Endothelial cell of umbilical vein (primary cell): ENCODE data around the gene LDHD. TPM values are rescaled to one million over a fixed set of nuclear protein-coding genes. Genes with fewer than 3 reads are reported as not detected.

Experiments used
- BruUV-seq: library from RNA; stranded (reverse); fragments of 400-500 nt; replicated peaks from 2 replicates; lab custom pipeline; 2021; lab: Mats Ljungman, UMichigan
- CTCF ChIA-PET: fragments of 300-600, 350-600 bp; sonication (Branson Sonifier 250); formaldehyde crosslinking; loops from one replicate; lab custom pipeline; 2021; ENCODE audit warnings: antibody characterized with exemption, inconsistent platforms; lab: Charles Lee
- POLR2A ChIA-PET: fragments of 300-600, 350-600 bp; sonication (Branson Sonifier 250); formaldehyde crosslinking; loops from one replicate; lab custom pipeline; 2021; ENCODE audit warnings: antibody characterized with exemption, inconsistent platforms; lab: Charles Lee
- DNase-seq: peaks from one replicate; pipeline ENCODE4 v3.0.0-alpha.2; 2011; ENCODE audit warnings: low read depth, low spot score
- FAIRE-seq: peaks from 2 replicates; lab custom pipeline; 2011; peaks lifted over from hg19 to GRCh38; lab: Jason Lieb, UNC
- H2AFZ ChIP-seq: 2 replicates; pipeline ENCODE4 v1.6.0; 2012; ENCODE audit warnings: low read depth, low read length, control low read depth, inconsistent platforms
- H3K27ac ChIP-seq: 2 replicates; pipeline ENCODE4 v1.5.1; 2011; ENCODE audit warnings: low read depth, mild to moderate bottlenecking, control low read depth, low read length, moderate library complexity; ENCODE audit not compliant: insufficient read depth
- H3K27me3 ChIP-seq, 2 experiments: 2 replicates each; pipeline versions ENCODE4 v1.6.0 to v1.6.1; 2011; ENCODE audit warnings: low read length in 2 of 2, mixed read lengths in 1 of 2; ENCODE audit not compliant: control insufficient read depth in 2 of 2, insufficient read depth in 2 of 2
- H3K36me3 ChIP-seq, 2 experiments: 2 replicates in 1 of 2; 3 replicates in 1 of 2; pipeline ENCODE4 v1.5.1; 2011; ENCODE audit warnings: low read length in 2 of 2, mild to moderate bottlenecking in 1 of 2, moderate library complexity in 1 of 2; ENCODE audit not compliant: control insufficient read depth in 2 of 2, insufficient read depth in 2 of 2; ENCODE audit errors: extremely low read depth in 1 of 2
- H3K4me1 ChIP-seq: 3 replicates; pipeline ENCODE4 v1.5.1; 2011; ENCODE audit warnings: mild to moderate bottlenecking, low read length; ENCODE audit not compliant: control insufficient read depth, insufficient read depth; ENCODE audit errors: extremely low read depth
- H3K4me2 ChIP-seq: 2 replicates; pipeline ENCODE4 v1.6.1; 2011; ENCODE audit warnings: low read length, control low read depth, mixed read lengths; ENCODE audit not compliant: insufficient read depth
- H3K4me3 ChIP-seq, 3 experiments: fragments of 200-600 bp in 1 of 3; sonication (generic), shearing (Covaris generic) in 1 of 3; replicated peaks in 1 of 3; 2 replicates each; pipeline ENCODE4 v1.5.1; 2011 to 2016; ENCODE audit warnings: control low read depth in 3 of 3, low read length in 3 of 3, mild to moderate bottlenecking in 2 of 3, inconsistent platforms in 1 of 3, low read depth in 1 of 3, moderate library complexity in 1 of 3; ENCODE audit not compliant: insufficient read depth in 1 of 3
- H3K79me2 ChIP-seq: 2 replicates; pipeline ENCODE4 v1.6.0; 2012; ENCODE audit warnings: low read length, inconsistent platforms; ENCODE audit not compliant: control insufficient read depth, insufficient read depth
- H3K9ac ChIP-seq: replicated peaks from 2 replicates; pipeline ENCODE3; 2011; ENCODE audit warnings: low read length, control low read depth; ENCODE audit not compliant: insufficient read depth; ENCODE audit errors: extremely low read depth
- H3K9me1 ChIP-seq: replicated peaks from 3 replicates; pipeline ENCODE4 v1.6.0; 2011; ENCODE audit warnings: mild to moderate bottlenecking, low read length; ENCODE audit not compliant: control insufficient read depth, insufficient read depth; ENCODE audit errors: extremely low read depth
- H3K9me3 ChIP-seq: replicated peaks from 2 replicates; pipeline ENCODE4 v1.5.1; 2012; ENCODE audit warnings: low read length, inconsistent platforms; ENCODE audit not compliant: control insufficient read depth, insufficient read depth
- H4K20me1 ChIP-seq: replicated peaks from 2 replicates; pipeline ENCODE3; 2011; ENCODE audit warnings: mild to moderate bottlenecking, low read length; ENCODE audit not compliant: control insufficient read depth, insufficient read depth; ENCODE audit errors: extremely low read depth
- CTCF ChIP-seq, 2 donors: IDR thresholded peaks; 1 replicate in 1 of 2; 2 replicates in 1 of 2; pipeline ENCODE4 v1.5.1; 2011; ENCODE audit warnings: low read length in 2 of 2, mild to moderate bottlenecking in 2 of 2, moderate library complexity in 2 of 2, control low read depth in 1 of 2, inconsistent platforms in 1 of 2, low read depth in 1 of 2; ENCODE audit not compliant: insufficient read depth in 1 of 2; ENCODE audit errors: extremely low read depth in 1 of 2
- EZH2 ChIP-seq: IDR thresholded peaks from 2 replicates; pipeline ENCODE4 v1.6.1; 2012; ENCODE audit warnings: borderline replicate concordance, low read depth, mild to moderate bottlenecking, moderate library complexity, low read length, inconsistent platforms; ENCODE audit not compliant: severe bottlenecking
- FOS ChIP-seq: IDR thresholded peaks from 2 replicates; pipeline ENCODE4 v1.6.1; 2011; ENCODE audit warnings: mild to moderate bottlenecking, low read length, moderate library complexity, borderline replicate concordance; ENCODE audit not compliant: insufficient read depth
- GATA2 ChIP-seq: IDR thresholded peaks from 2 replicates; pipeline ENCODE4 v1.7.0; 2011; ENCODE audit warnings: low read depth, mild to moderate bottlenecking, moderate library complexity, mixed read lengths, low read length; ENCODE audit not compliant: insufficient read length, insufficient read depth
- JUN ChIP-seq: IDR thresholded peaks from 2 replicates; pipeline ENCODE4 v1.6.1; 2011; ENCODE audit warnings: borderline replicate concordance, low read depth; ENCODE audit not compliant: insufficient read length, insufficient read depth
- MYC ChIP-seq: IDR thresholded peaks from one replicate; pipeline ENCODE4 v1.6.1; 2011; ENCODE audit warnings: mild to moderate bottlenecking, low read depth, low read length
- POLR2A ChIP-seq: IDR thresholded peaks from 2 replicates; pipeline ENCODE4 v1.6.1; 2012; ENCODE audit warnings: low read depth, mild to moderate bottlenecking, control low read depth, low read length
- POLR2AphosphoS5 ChIP-seq: IDR thresholded peaks from 2 replicates; pipeline ENCODE4 v1.6.1; 2012; ENCODE audit warnings: low read depth, mild to moderate bottlenecking, control low read depth, low read length, moderate library complexity; ENCODE audit not compliant: insufficient read depth
- dilution Hi-C: fragments of 300-500 bp; cut with MboI; formaldehyde crosslinking; loops from one replicate; pipeline ENCODE4 v1.15.0; 2019; ENCODE audit warnings: low sequenced_read_pairs; ENCODE audit not compliant: extremely low pct_ligation_motif_present
- intact Hi-C: fragments of 100-400 bp; cut with micrococcal nuclease; formaldehyde crosslinking; loops from one replicate; pipeline ENCODE4 v1.10.0; 2022
- polyA plus RNA-seq, 4 experiments: library from polyadenylated mRNA; depleted of rRNA in 3 of 4; stranded (reverse) in 3 of 4; unstranded in 1 of 4; fragments of >200 nt; gene quantifications; 2 replicates each; pipeline versions ENCODE4 v1.2.1 to v1.2.3, GENCODE V29; 2011 to 2012; ENCODE audit warnings: missing spikeins in 1 of 4
- total RNA-seq: library from RNA; stranded (reverse); gene quantifications from 2 replicates; pipeline ENCODE4 v1.2.3, GENCODE V29; 2021
- TF ChIP-seq, protein P1 (sequence below): IDR thresholded peaks from 2 replicates; pipeline ENCODE4 v1.6.1; 2011; ENCODE audit not compliant: insufficient read depth, insufficient read length

Gene LDHD
- total and polyA plus RNA-seq, 2 donors (not counting 3 experiments of a cell fraction or from before 2014, with no cell fraction given) = 0.41 TPM; not detected in 1

DNA sequence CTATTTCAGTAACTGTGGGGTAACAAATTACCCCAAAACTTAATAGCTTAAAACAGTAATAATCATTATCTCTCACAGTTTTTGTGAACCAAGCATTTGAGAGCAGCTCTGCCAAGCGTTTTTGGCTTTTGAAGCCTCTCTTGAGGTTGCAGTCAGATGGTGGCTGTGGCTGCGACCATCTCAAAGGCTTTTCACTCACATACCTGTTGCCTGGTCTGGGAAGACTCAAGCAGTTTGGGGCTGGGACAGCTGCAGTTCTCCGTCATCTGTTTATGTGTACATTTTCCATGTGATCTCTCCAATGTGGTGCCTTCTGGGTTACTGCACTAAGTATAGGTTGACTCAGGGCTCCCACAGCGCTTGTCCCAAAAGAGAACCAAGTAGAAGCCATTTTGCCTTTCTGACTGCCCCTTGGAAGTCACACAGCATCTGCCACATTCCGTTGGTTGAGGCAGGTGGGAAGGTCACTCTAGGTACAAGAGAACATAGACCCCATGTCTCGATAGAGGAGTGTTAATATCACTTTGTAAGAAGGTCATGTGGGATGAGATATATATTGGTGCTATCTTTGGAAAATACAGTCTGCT, 49.6 kb downstream of the LDHD start:
- Histone ChIP-seq H3K4me2 (no peak overlapping the region), H3K36me3 (no peaks in the 10 kb centered on the region), H3K9ac (no peak overlapping the region), H3K9me3 (no peaks in the 10 kb centered on the region), H3K4me1 (no peaks in the 10 kb centered on the region), H3K27me3 (no peaks in the 10 kb centered on the region), H3K79me2 (peaks cover 20% of the 10 kb centered on the region), H2AFZ (no peak overlapping the region), H4K20me1 (peaks cover 6% of the 10 kb centered on the region), H3K4me3 (no peak overlapping the region), H3K9me1 (no peaks in the 10 kb centered on the region), H3K27ac (no peak overlapping the region)
- POLR2A ChIA-PET = no interaction called here
- dilution Hi-C loops (no loop called here), intact Hi-C loops (no loop called here)
- DNase-seq = no peak
- no TSS peak for BruUV-seq
- CTCF ChIA-PET = interaction anchor here (1.0 kb wide), 1 partner anchor 21 kb away, joined by 3 read pairs; no protein-coding TSS in a partner anchor
- TF ChIP-seq GATA2 = no peak
- TF ChIP-seq POLR2AphosphoS5 = no peak
- no peak for TF ChIP-seq EZH2
- TF ChIP-seq, protein P1, sequence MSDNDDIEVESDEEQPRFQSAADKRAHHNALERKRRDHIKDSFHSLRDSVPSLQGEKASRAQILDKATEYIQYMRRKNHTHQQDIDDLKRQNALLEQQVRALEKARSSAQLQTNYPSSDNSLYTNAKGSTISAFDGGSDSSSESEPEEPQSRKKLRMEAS = no peak
- TF ChIP-seq MYC = no peak
- no peak for TF ChIP-seq FOS
- no peak for TF ChIP-seq JUN
- TF ChIP-seq CTCF (IDR thresholded peaks at IDR 0.05; ENCODE audit: extremely low read depth in 1 of 2, insufficient read depth in 1 of 2, low read depth in 1 of 2, low read length in 2 of 2) = no peak
- no peak for TF ChIP-seq POLR2A
- no peak for FAIRE-seq
